OCI-LY3 (cell line): ENCODE results near the gene SEMA3C.

Experiments used
- H2AFZ ChIP-seq: fragments of 200-600, 300-600 bp; shearing (Covaris generic); 2 replicates; pipeline ENCODE4 v1.6.0; 2014; ENCODE audit warnings: antibody characterized with exemption, low read depth, low read length
- H3K27ac ChIP-seq: fragments of 200-600, 300-600 bp; sonication (generic); 2 replicates; pipeline ENCODE4 v1.5.1; 2014; ENCODE audit warnings: mild to moderate bottlenecking, low read length, moderate library complexity, mixed read lengths
- H3K27me3 ChIP-seq: fragments of 200-600, 300-600 bp; sonication (generic); 2 replicates; pipeline ENCODE4 v1.6.1; 2014; ENCODE audit warnings: low read depth, low read length, mixed read lengths
- H3K36me3 ChIP-seq: fragments of 200-600, 300-600 bp; sonication (generic); replicated peaks from 2 replicates; pipeline ENCODE3; 2014; ENCODE audit warnings: low read depth, low read length, mixed read lengths
- H3K4me1 ChIP-seq: fragments of 300-600, 200-600 bp; sonication (generic); 2 replicates; pipeline ENCODE4 v1.6.1; 2014; ENCODE audit warnings: low read length, mixed read lengths
- H3K4me2 ChIP-seq: fragments of 200-600, 300-600 bp; sonication (generic); 2 replicates; pipeline ENCODE4 v1.6.1; 2014; ENCODE audit warnings: low read length, mixed read lengths
- H3K4me3 ChIP-seq: fragments of 300-600, 200-600 bp; sonication (generic); 2 replicates; pipeline ENCODE4 v1.5.1; 2014; ENCODE audit warnings: antibody characterized with exemption, mild to moderate bottlenecking, low read length, moderate library complexity
- H3K79me2 ChIP-seq: fragments of 300-600, 200-600 bp; shearing (Covaris generic); 2 replicates; pipeline ENCODE4 v1.6.1; 2014; ENCODE audit warnings: mild to moderate bottlenecking, low read length, mixed read lengths
- H3K9ac ChIP-seq: fragments of 300-600, 200-600 bp; shearing (Covaris generic); 2 replicates; pipeline ENCODE4 v1.6.0; 2014; ENCODE audit warnings: mild to moderate bottlenecking, low read length, moderate library complexity
- H3K9me3 ChIP-seq: fragments of 200-600, 300-600 bp; shearing (Covaris generic); 2 replicates; pipeline ENCODE4 v1.6.1; 2014; ENCODE audit warnings: low read length, mixed read lengths; ENCODE audit not compliant: insufficient read depth
- H4K20me1 ChIP-seq: fragments of 200-600, 300-600 bp; sonication (generic); 2 replicates; pipeline ENCODE4 v1.6.1; 2016; ENCODE audit warnings: low read length, mixed read lengths; ENCODE audit not compliant: insufficient read depth
- EZH2phosphoT487 ChIP-seq: fragments of 200-600 bp; shearing (Covaris generic); IDR thresholded peaks from 2 replicates; pipeline ENCODE4 v1.6.1; 2018; ENCODE audit warnings: antibody characterized with exemption, mixed run types, low read depth
- TF ChIP-seq, protein P1 (sequence below): fragments of 200-600, 300-600 bp; sonication (generic); IDR thresholded peaks from 2 replicates; pipeline ENCODE4 v1.5.1; 2014; ENCODE audit warnings: antibody characterized with exemption, low read length, low read depth

The SEMA3C gene

DNA sequence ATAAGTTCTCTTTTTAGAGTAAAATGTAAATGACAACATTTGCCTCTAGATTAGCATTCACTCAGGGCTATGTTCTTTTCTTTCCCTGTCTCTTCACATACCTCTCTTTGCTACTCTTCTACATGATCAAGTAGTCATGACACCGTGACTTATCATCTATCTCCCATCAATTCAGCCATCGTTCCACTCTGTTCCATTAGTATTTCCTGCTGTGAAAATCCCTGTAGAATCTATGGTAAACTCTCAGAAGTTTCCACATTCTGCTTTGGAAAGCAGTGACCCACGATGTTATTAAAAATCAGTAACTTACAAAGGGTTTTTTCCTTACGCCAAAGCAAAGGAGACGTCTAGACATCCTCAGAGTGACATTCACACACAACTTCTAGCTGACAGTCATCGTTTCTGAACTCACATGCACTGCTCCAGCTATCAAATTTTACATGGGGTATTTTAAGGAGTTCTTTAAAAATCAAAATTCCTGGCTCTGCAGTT lies 135.6 kb downstream of the SEMA3C start:
- no peaks in the 10 kb centered on the region for H3K36me3 ChIP-seq
- H3K9ac ChIP-seq = no peak overlapping the region
- no peak overlapping the region for H3K4me3 ChIP-seq
- H4K20me1 ChIP-seq = no peaks in the 10 kb centered on the region
- H3K9me3 ChIP-seq = no peaks in the 10 kb centered on the region
- no peak for TF ChIP-seq EZH2phosphoT487
- TF ChIP-seq, protein P1, sequence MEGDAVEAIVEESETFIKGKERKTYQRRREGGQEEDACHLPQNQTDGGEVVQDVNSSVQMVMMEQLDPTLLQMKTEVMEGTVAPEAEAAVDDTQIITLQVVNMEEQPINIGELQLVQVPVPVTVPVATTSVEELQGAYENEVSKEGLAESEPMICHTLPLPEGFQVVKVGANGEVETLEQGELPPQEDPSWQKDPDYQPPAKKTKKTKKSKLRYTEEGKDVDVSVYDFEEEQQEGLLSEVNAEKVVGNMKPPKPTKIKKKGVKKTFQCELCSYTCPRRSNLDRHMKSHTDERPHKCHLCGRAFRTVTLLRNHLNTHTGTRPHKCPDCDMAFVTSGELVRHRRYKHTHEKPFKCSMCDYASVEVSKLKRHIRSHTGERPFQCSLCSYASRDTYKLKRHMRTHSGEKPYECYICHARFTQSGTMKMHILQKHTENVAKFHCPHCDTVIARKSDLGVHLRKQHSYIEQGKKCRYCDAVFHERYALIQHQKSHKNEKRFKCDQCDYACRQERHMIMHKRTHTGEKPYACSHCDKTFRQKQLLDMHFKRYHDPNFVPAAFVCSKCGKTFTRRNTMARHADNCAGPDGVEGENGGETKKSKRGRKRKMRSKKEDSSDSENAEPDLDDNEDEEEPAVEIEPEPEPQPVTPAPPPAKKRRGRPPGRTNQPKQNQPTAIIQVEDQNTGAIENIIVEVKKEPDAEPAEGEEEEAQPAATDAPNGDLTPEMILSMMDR = no peak
- H3K27ac ChIP-seq = no peak overlapping the region
- no peaks in the 10 kb centered on the region for H3K4me1 ChIP-seq
- no peaks in the 10 kb centered on the region for H3K27me3 ChIP-seq
- H3K4me2 ChIP-seq = no peak overlapping the region
- H2AFZ ChIP-seq = no peak overlapping the region
- H3K79me2 ChIP-seq = no peaks in the 10 kb centered on the region

DNA sequence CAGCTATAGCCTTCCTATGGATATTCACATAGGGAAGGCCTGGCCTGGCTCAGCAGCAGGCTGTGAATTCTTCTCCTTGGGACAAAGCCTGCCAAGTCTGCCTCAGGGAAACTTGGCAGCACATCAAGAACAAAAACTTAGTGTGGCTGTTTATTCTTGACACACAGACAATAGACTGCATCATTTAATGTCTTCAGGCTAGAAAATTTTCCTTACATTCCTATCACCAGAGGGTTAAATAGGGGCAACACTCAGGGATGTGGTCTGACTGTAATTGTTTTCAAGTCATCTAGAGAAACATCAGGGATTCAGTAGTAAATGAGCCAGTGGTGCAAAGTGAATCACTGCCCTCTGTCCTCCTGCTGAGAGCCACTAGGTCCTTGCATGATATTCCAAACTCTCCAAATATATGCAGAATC lies 137.3 kb downstream of the SEMA3C start:
- no peaks in the 10 kb centered on the region for H3K9me3 ChIP-seq
- no peak overlapping the region for H3K4me3 ChIP-seq
- H3K27me3 ChIP-seq = no peaks in the 10 kb centered on the region
- H3K79me2 ChIP-seq = no peaks in the 10 kb centered on the region
- H3K36me3 ChIP-seq = no peaks in the 10 kb centered on the region
- no peak overlapping the region for H3K9ac ChIP-seq
- H4K20me1 ChIP-seq = no peaks in the 10 kb centered on the region
- H3K4me1 ChIP-seq = no peaks in the 10 kb centered on the region
- no peak for TF ChIP-seq EZH2phosphoT487
- TF ChIP-seq, protein P1 = no peak
- H3K27ac ChIP-seq = no peak overlapping the region
- no peak overlapping the region for H3K4me2 ChIP-seq
- no peak overlapping the region for H2AFZ ChIP-seq

GRCh38 chr7:80781146-80781545 lies 137.7 kb downstream of the SEMA3C start:
- H3K79me2 ChIP-seq = no peaks in the 10 kb centered on the region
- H3K9me3 ChIP-seq = no peaks in the 10 kb centered on the region
- H3K27me3 ChIP-seq = no peaks in the 10 kb centered on the region
- H3K4me2 ChIP-seq = no peak overlapping the region
- H3K36me3 ChIP-seq = no peaks in the 10 kb centered on the region
- no peak overlapping the region for H3K4me3 ChIP-seq
- H4K20me1 ChIP-seq = no peaks in the 10 kb centered on the region
- H3K27ac ChIP-seq = no peak overlapping the region
- no peak overlapping the region for H2AFZ ChIP-seq
- TF ChIP-seq EZH2phosphoT487 = no peak
- H3K9ac ChIP-seq = no peak overlapping the region
- H3K4me1 ChIP-seq = peaks cover under 1% of the 10 kb centered on the region; the same call in 1 of the 2 replicates

- Histone ChIP-seq H3K36me3 (no peaks in the 10 kb centered on the region), H3K4me3 (no peak overlapping the region), H2AFZ (no peak overlapping the region), H3K9me3 (no peaks in the 10 kb centered on the region), H3K4me2 (no peak overlapping the region), H3K9ac (no peak overlapping the region), H3K79me2 (no peaks in the 10 kb centered on the region), H3K4me1 (peaks cover 7% of the 10 kb centered on the region), H3K27me3 (no peaks in the 10 kb centered on the region), H4K20me1 (no peaks in the 10 kb centered on the region), H3K27ac (no peak overlapping the region)
- TF ChIP-seq, protein P1 = no peak
- TF ChIP-seq EZH2phosphoT487 = no peak
Observed at GRCh38 chr7:80779456-80779855, 139.4 kb downstream of the SEMA3C start.
